Cardiac fibroblast (primary cell): ENCODE results near the gene MSLN.

Experiments
- DNase-seq, 2 donors: peaks; one replicate each; pipeline versions ENCODE4 v3.0.0 to v3.0.0-alpha.2; 2010; ENCODE audit warnings: low read depth in 2 of 2
- H3K4me3 ChIP-seq, 2 donors: replicated peaks in 1 of 2; 1 replicate in 1 of 2; 2 replicates in 1 of 2; pipeline ENCODE4 v1.5.1; 2011; ENCODE audit warnings: low read depth in 2 of 2, low read length in 2 of 2, mild to moderate bottlenecking in 2 of 2, moderate library complexity in 1 of 2
- CTCF ChIP-seq: IDR thresholded peaks from one replicate; pipeline ENCODE4 v1.5.1; 2011; ENCODE audit warnings: low read depth, mild to moderate bottlenecking, low read length, inconsistent platforms

The MSLN gene

GRCh38 chr16:802914-803753 lies 42.6 kb downstream of the MSLN start:
- no peak for TF ChIP-seq CTCF
- no peak for DNase-seq
- no peak overlapping the region for H3K4me3 ChIP-seq

- DNase-seq = no peak
- no peak overlapping the region for H3K4me3 ChIP-seq
- TF ChIP-seq CTCF = no peak
These were observed 43.2 kb downstream of the MSLN start for GRCh38 chr16:803754-804080.

GRCh38 chr16:804193-805048 lies 43.9 kb downstream of the MSLN start:
- no peak for DNase-seq
- H3K4me3 ChIP-seq = no peak overlapping the region
- TF ChIP-seq CTCF = no peak

GRCh38 chr16:805474-805873 lies 44.9 kb downstream of the MSLN start:
- TF ChIP-seq CTCF = no peak
- no peak for DNase-seq
- H3K4me3 ChIP-seq = no peak overlapping the region

GRCh38 chr16:807347-808084 lies 47.0 kb downstream of the MSLN start:
- DNase-seq = peak; percentile 92 to 94

GRCh38 chr16:808085-808386 lies 47.5 kb downstream of the MSLN start:
- TF ChIP-seq CTCF = no peak
- no peak for DNase-seq
- H3K4me3 ChIP-seq = peak overlapping the region; percentile 79 to 80

More at GRCh38 chr16:807347-808084, 47.0 kb downstream of the MSLN start:
- no peak for TF ChIP-seq CTCF
- H3K4me3 ChIP-seq = peak overlapping the region; percentile 79 to 80
